Heart right ventricle (tissue), 16 donors: ENCODE data around the gene SRSF8. TPM values are rescaled to one million over a fixed set of nuclear protein-coding genes. Genes with fewer than 3 reads are reported as not detected.

Experiments
- ATAC-seq, 8 donors: fragments of 200-7000 bp; cut with Tn5 transposase; one replicate each; pipeline ENCODE4 v1.9.1; 2020; ENCODE audit warnings: mild to moderate bottlenecking in 8 of 8, moderate library complexity in 8 of 8, moderate number of reproducible peaks in 1 of 8
- DNase-seq, 2 donors: peaks; one replicate each; pipeline ENCODE4 v3.0.0-alpha.2; 2020
- H3K27ac ChIP-seq, 10 donors: fragments of 200-600 bp; sonication (generic) in 2 of 10; one replicate each; pipeline versions ENCODE4 v1.5.0 to v1.8.0; 2020 to 2022; ENCODE audit warnings: mild to moderate bottlenecking in 3 of 10
- H3K27me3 ChIP-seq, 7 donors: fragments of 200-600 bp; one replicate each; pipeline ENCODE4 v1.8.0; 2021 to 2022; ENCODE audit warnings: mild to moderate bottlenecking in 2 of 7
- H3K36me3 ChIP-seq, 9 donors: fragments of 200-600 bp; sonication (generic) in 1 of 9; one replicate each; pipeline versions ENCODE4 v1.5.0 to v1.8.0; 2020 to 2022; ENCODE audit warnings: mild to moderate bottlenecking in 2 of 9
- H3K4me1 ChIP-seq, 9 donors: fragments of 200-600 bp; sonication (generic) in 1 of 9; one replicate each; pipeline versions ENCODE4 v1.5.0 to v1.8.0; 2020 to 2022; ENCODE audit warnings: mild to moderate bottlenecking in 4 of 9
- H3K4me3 ChIP-seq, 10 donors: fragments of 200-600 bp; sonication (generic) in 2 of 10; one replicate each; pipeline versions ENCODE4 v1.5.0 to v1.8.0; 2020 to 2022; ENCODE audit warnings: mild to moderate bottlenecking in 7 of 10, moderate library complexity in 2 of 10
- H3K9me3 ChIP-seq, 11 donors: fragments of 200-600 bp in 10 of 11; sonication (generic) in 2 of 11; one replicate each; pipeline versions ENCODE4 v1.5.0 to v1.8.0; 2013 to 2022; ENCODE audit warnings: mild to moderate bottlenecking in 2 of 11, control low read depth in 1 of 11, moderate library complexity in 1 of 11
- CTCF ChIP-seq, 9 donors: fragments of 200-600 bp; sonication (generic) in 2 of 9; IDR thresholded peaks; one replicate each; pipeline versions ENCODE4 v1.5.0 to v1.8.0; 2021 to 2022; ENCODE audit warnings: antibody characterized with exemption in 9 of 9, mild to moderate bottlenecking in 5 of 9, moderate library complexity in 1 of 9
- WGBS, 2 donors: extraction: QIAGEN DNeasy Blood & Tissue Kit; methylation state at CpG; one replicate each; pipeline ENCODE4 v1.1.7; 2013; ENCODE audit warnings: inconsistent platforms in 1 of 2; 5-methylcytosine and 5-hydroxymethylcytosine counted together
- intact Hi-C, 10 donors: fragments of 100-400 bp; cut with DNase I; formaldehyde crosslinking; loops; one replicate each; pipeline versions ENCODE4 v1.11.1 to v1.14.2; 2022
- polyA plus RNA-seq, 2 donors: library from polyadenylated mRNA; stranded (reverse); fragments of 200-250 nt; gene quantifications; one replicate each; pipeline ENCODE4 v1.2.3, GENCODE V29; 2013
- total RNA-seq, 10 donors: library from RNA; stranded (reverse); fragmentation: NEBNext Ultra II Directional in 3 of 10; extraction: Animal tissue kit (Norgen Biotek cat#: 25700) in 3 of 10; gene quantifications; one replicate each; pipeline versions ENCODE4 v1.2.1 to v1.2.4, GENCODE V29; 2021 to 2023
- donor health status: Arrhythmogenic right ventricular cardiomyopathy.
- donor health status: ischemic (EF 13 %, LVEDD 7.1; RV severe dilation, severe dysfunction).
- donor health status: healthy with polysubstance abuse.
- donor health status: DM: no; HTN: yes; CAD: no.
- donor health status: DM: no; HTN: no; CAD: no.
- donor health status: ischemic (EF 25% LVEDD 6.9; RV normal size, moderate dysfunction).
- donor health status: ischemic (EF 25% LVEDD 5.7; RV mildly dilated, moderate dysfunction).
- donor health status: healthy.
- donor health status: DM: yes; HTN: yes; CAD: no.
- donor health status: Ischemic cardiomyopathy.
- donor health status: ischemic (EF 35%, LVEDD 5.7; RV mildly dilated, moderate dysfunction).
- donor health status: nonischemic (EF 11% LVEDD 7.7; RV severe dilation, severe dysfunction).
- donor health status: DM: yes; HTN: yes; CAD: no.
- donor health status: PGD.
- donor health status: ischemic (EF 29% LVEDD 5.4; RV normal size, mild dysfunction).
- donor health status: nonischemic (EF 23%, LVEDD 6.1; RV moderate dilation, normal function).

The SRSF8 gene
- total and polyA plus RNA-seq, 12 donors: 17.1 to 28.0 (median 20.8) TPM

GRCh38 chr11:95093548-95093947, 26.8 kb downstream of the SRSF8 start:
- TF ChIP-seq CTCF (IDR thresholded peaks at IDR 0.05): no peak
- Histone ChIP-seq H3K4me1 (peaks cover 0 to 70% (median 34%) of the 10 kb centered on the region in 9 donors), H3K27ac (no peak overlapping the region), H3K4me3 (no peak overlapping the region), H3K9me3 (no peaks in the 10 kb centered on the region), H3K36me3 (peaks cover 0 to 4% (median 0%) of the 10 kb centered on the region in 9 donors), H3K27me3 (peaks cover 0 to 5% (median 0%) of the 10 kb centered on the region in 7 donors)
- intact Hi-C loops: loop anchor here in 3 of 10 donors (5.0 to 10.0 kb wide), 2 partner anchors 44 to 51 kb away; no protein-coding TSS in a partner anchor
- no peak for DNase-seq
- 89 to 92% methylated on average over 3 of the region's 3 CpGs for WGBS, 2 donors
- ATAC-seq: no peak

- H3K4me1 ChIP-seq: peaks cover 0 to 50% (median 18%) of the 10 kb centered on the region in 9 donors
- no peaks in the 10 kb centered on the region for H3K9me3 ChIP-seq
- 30 to 52% methylated on average over 4 of the region's 4 CpGs for WGBS, 2 donors
- DNase-seq (no peak), ATAC-seq (peak in 4 of 8 donors; percentile 20 to 71 (median 52))
- H3K27me3 ChIP-seq: peaks cover 0 to 2% (median 0%) of the 10 kb centered on the region in 7 donors
- peaks cover 0 to 4% (median 0%) of the 10 kb centered on the region in 9 donors for H3K36me3 ChIP-seq
- H3K4me3 ChIP-seq: no peak overlapping the region
- peak overlapping the region in 2 of 10 donors; percentile 43 to 56 for H3K27ac ChIP-seq
- TF ChIP-seq CTCF (IDR thresholded peaks at IDR 0.05): no peak
- intact Hi-C loops: loop anchor here in 2 of 10 donors (10.0 kb wide), 1 partner anchor 49 kb away; no protein-coding TSS in a partner anchor
Observed at GRCh38 chr11:95095858-95096587, 29.3 kb downstream of the SRSF8 start.

DNA sequence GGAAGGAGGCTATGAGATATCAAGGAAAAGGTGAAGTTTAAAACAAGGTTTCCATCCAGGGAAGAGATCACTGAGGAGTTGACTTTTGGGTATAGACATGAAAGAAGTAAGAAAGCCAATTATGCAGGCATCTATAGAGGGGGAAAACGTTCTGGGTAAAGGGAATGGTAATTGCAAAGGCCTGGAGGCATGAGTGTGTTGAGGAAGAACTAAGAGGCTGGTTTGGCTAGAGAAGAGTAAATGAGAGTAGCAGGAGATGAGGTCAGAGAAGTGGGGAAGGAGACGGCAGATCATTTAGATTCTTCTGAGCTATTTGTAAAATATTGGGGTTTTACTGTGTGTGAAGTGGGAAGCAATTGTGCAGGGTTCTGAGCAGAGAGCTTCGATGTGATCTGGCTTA, 30.5 kb downstream of the SRSF8 start:
- TF ChIP-seq CTCF (IDR thresholded peaks at IDR 0.05): no peak
- DNase-seq (no peak), ATAC-seq (no peak)
- H3K4me3 ChIP-seq: no peak overlapping the region
- no peaks in the 10 kb centered on the region for H3K27me3 ChIP-seq
- H3K9me3 ChIP-seq: no peaks in the 10 kb centered on the region
- H3K27ac ChIP-seq: no peak overlapping the region
- peaks cover 0 to 4% (median 0%) of the 10 kb centered on the region in 9 donors for H3K36me3 ChIP-seq
- 77% methylated on average over 3 of the region's 3 CpGs for WGBS, 2 donors
- intact Hi-C loops: loop anchor here in 2 of 10 donors (10.0 kb wide), 1 partner anchor 48 kb away; no protein-coding TSS in a partner anchor
- peaks cover 0 to 41% (median 14%) of the 10 kb centered on the region in 9 donors for H3K4me1 ChIP-seq

DNA sequence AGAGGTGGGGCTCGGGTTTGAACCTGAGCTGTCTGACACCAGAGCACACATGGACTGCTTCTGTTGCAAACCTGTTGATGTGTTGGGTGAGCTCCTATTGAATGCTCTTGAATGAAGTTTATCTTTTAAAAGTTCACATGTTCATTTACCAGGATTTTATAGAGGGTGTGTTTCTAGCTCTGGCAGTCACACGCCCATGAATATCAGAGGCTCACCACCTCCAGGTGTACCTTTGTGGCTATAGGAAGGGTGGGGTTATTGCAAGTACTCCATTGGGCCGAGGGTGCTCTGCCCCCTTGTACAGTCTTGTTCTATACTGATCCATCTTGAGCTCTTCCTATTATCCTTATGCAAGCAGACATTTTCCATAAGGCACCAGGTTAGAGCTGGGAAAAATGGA, 32.1 kb downstream of the SRSF8 start:
- intact Hi-C loops: loop anchor here in 2 of 10 donors (10.0 kb wide), 1 partner anchor 46 kb away; no protein-coding TSS in a partner anchor
- no peak overlapping the region for H3K27ac ChIP-seq
- WGBS, 2 donors: 96 to 98% methylated on average over 3 of the region's 3 CpGs

More for the DNA sequence above, 32.1 kb downstream of the SRSF8 start:
- no peaks in the 10 kb centered on the region for H3K9me3 ChIP-seq
- TF ChIP-seq CTCF (IDR thresholded peaks at IDR 0.05): no peak
- no peak overlapping the region for H3K4me3 ChIP-seq
- no peaks in the 10 kb centered on the region for H3K27me3 ChIP-seq
- ATAC-seq: no peak
- H3K36me3 ChIP-seq: peaks cover 0 to 4% (median 0%) of the 10 kb centered on the region in 9 donors
- no peak for DNase-seq
- H3K4me1 ChIP-seq: peaks cover 0 to 25% (median 11%) of the 10 kb centered on the region in 9 donors
